Ovary (tissue), 3 donors: ENCODE measurements around the gene KRT24.

Experiments
- EP300 ChIP-seq: sonication (generic); formaldehyde crosslinking; IDR thresholded peaks from one replicate; pipeline ENCODE4 v1.6.1; 2017; ENCODE audit warnings: antibody characterized with exemption
- POLR2A ChIP-seq: fragments of 450-650 bp; IDR thresholded peaks from one replicate; pipeline ENCODE4 v1.6.1; 2017; ENCODE audit warnings: antibody characterized with exemption, mild to moderate bottlenecking, moderate library complexity
- TF ChIP-seq, protein P1 (sequence below), 3 donors: fragments of 450-650 bp in 2 of 3; fragments of 200-600 bp in 1 of 3; IDR thresholded peaks; one replicate each; pipeline versions ENCODE4 v1.5.1 to v1.8.0; 2016 to 2022; ENCODE audit warnings: antibody characterized with exemption in 3 of 3, mild to moderate bottlenecking in 1 of 3
- donor health status: DM: no; HTN: no; CAD: no.

- TF ChIP-seq, protein P1, sequence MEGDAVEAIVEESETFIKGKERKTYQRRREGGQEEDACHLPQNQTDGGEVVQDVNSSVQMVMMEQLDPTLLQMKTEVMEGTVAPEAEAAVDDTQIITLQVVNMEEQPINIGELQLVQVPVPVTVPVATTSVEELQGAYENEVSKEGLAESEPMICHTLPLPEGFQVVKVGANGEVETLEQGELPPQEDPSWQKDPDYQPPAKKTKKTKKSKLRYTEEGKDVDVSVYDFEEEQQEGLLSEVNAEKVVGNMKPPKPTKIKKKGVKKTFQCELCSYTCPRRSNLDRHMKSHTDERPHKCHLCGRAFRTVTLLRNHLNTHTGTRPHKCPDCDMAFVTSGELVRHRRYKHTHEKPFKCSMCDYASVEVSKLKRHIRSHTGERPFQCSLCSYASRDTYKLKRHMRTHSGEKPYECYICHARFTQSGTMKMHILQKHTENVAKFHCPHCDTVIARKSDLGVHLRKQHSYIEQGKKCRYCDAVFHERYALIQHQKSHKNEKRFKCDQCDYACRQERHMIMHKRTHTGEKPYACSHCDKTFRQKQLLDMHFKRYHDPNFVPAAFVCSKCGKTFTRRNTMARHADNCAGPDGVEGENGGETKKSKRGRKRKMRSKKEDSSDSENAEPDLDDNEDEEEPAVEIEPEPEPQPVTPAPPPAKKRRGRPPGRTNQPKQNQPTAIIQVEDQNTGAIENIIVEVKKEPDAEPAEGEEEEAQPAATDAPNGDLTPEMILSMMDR (IDR thresholded peaks at IDR 0.05) = no peak
- TF ChIP-seq POLR2A (no peak), EP300 (no peak)
Observed at GRCh38 chr17:40658396-40658795, 45.2 kb downstream of the KRT24 start.
